GM12878 (cell line): ENCODE measurements around the gene NUP54. TPM values are rescaled to one million over a fixed set of nuclear protein-coding genes. Genes with fewer than 3 reads are reported as not detected.

Experiments used
- ATAC-seq: fragments of 200-7000 bp; cut with Tn5 transposase; 3 replicates; pipeline ENCODE4 v1.9.1; 2020; ENCODE audit warnings: mild to moderate bottlenecking, moderate library complexity
- BruUV-seq: library from RNA; stranded (reverse); fragments of 400-500 nt; replicated peaks from 2 replicates; lab custom pipeline; 2021; lab: Mats Ljungman, UMichigan
- CTCF ChIA-PET: fragments of 300-600 bp; sonication (Branson Sonifier 250); formaldehyde crosslinking; extraction: SDS; loops from one replicate; lab custom pipeline; 2021; ENCODE audit warnings: inconsistent platforms; lab: Yijun Ruan, JAX
- POLR2A ChIA-PET: fragments of 350-600 bp; formaldehyde crosslinking; extraction: SDS; loops from one replicate; lab custom pipeline; 2021; ENCODE audit warnings: inconsistent platforms; lab: Charles Lee
- RAD21 ChIA-PET: fragments of 300-600 bp; sonication (Branson Sonifier 250); formaldehyde crosslinking; loops from one replicate; lab custom pipeline; 2023; ENCODE audit warnings: antibody characterized with exemption; ENCODE audit not compliant: unreplicated experiment; lab: Charles Lee
- SMC1A ChIA-PET: fragments of 300-600 bp; sonication (Branson Sonifier 250); formaldehyde crosslinking; loops from one replicate; lab custom pipeline; 2023; ENCODE audit not compliant: unreplicated experiment, uncharacterized antibody; lab: Charles Lee
- DNase-seq: peaks from one replicate; pipeline ENCODE4 v3.0.0-alpha.2; 2011; ENCODE audit warnings: low read depth, low spot score
- FAIRE-seq: peaks from 3 replicates; lab custom pipeline; 2011; peaks lifted over from hg19 to GRCh38; lab: Jason Lieb, UNC
- H2AFZ ChIP-seq: 2 replicates; pipeline ENCODE4 v1.6.0; 2011; ENCODE audit warnings: low read depth, low read length, control low read depth; ENCODE audit not compliant: control insufficient read depth
- H3K27ac ChIP-seq: 2 replicates; pipeline ENCODE4 v1.5.1; 2011; ENCODE audit warnings: control low read depth; ENCODE audit not compliant: control insufficient read depth, insufficient read depth
- H3K27me3 ChIP-seq, 2 experiments: replicated peaks in 1 of 2; 2 replicates each; pipeline versions ENCODE4 v1.6.0 to v1.6.1; 2011; ENCODE audit warnings: low read length in 1 of 2; ENCODE audit not compliant: control insufficient read depth in 2 of 2, insufficient read depth in 2 of 2
- H3K36me3 ChIP-seq, 2 experiments: 2 replicates each; pipeline ENCODE4 v1.5.1; 2011; ENCODE audit warnings: low read length in 1 of 2; ENCODE audit not compliant: control insufficient read depth in 2 of 2, insufficient read depth in 2 of 2
- H3K4me1 ChIP-seq: 2 replicates; pipeline ENCODE4 v1.6.1; 2011; ENCODE audit warnings: mild to moderate bottlenecking, low read length, moderate library complexity, mixed read lengths; ENCODE audit not compliant: control insufficient read depth, insufficient read depth
- H3K4me2 ChIP-seq: 2 replicates; pipeline ENCODE4 v1.6.0; 2011; ENCODE audit warnings: control low read depth; ENCODE audit not compliant: control insufficient read depth, insufficient read depth
- H3K4me3 ChIP-seq: fragments of 200-600 bp; sonication (generic); 2 replicates; pipeline ENCODE4 v1.5.1; 2016
- H3K79me2 ChIP-seq: 2 replicates; pipeline ENCODE4 v1.6.0; 2011; ENCODE audit warnings: low read length; ENCODE audit not compliant: control insufficient read depth, insufficient read depth
- H3K9ac ChIP-seq: 2 replicates; pipeline ENCODE4 v1.8.0; 2011; ENCODE audit warnings: low read length, control low read depth, mixed read lengths; ENCODE audit not compliant: control insufficient read depth, insufficient read depth
- H3K9me3 ChIP-seq: replicated peaks from 3 replicates; pipeline ENCODE4 v1.5.1; 2011; ENCODE audit warnings: mild to moderate bottlenecking, low read length; ENCODE audit not compliant: control insufficient read depth, insufficient read depth
- H4K20me1 ChIP-seq: 2 replicates; pipeline ENCODE4 v1.6.0; 2011; ENCODE audit not compliant: control insufficient read depth, insufficient read depth
- CBFB ChIP-seq: IDR thresholded peaks from 2 replicates; pipeline ENCODE4 v1.6.1; 2016; ENCODE audit warnings: antibody characterized with exemption, low read depth
- CREB1 ChIP-seq: IDR thresholded peaks from 2 replicates; pipeline ENCODE4 v1.6.1; 2012; ENCODE audit warnings: low read depth, mild to moderate bottlenecking, inconsistent platforms
- CUX1 ChIP-seq: IDR thresholded peaks from 2 replicates; pipeline ENCODE4 v1.6.1; 2012; ENCODE audit warnings: improper control_type of control experiment, low read depth, low read length; ENCODE audit not compliant: insufficient replicate concordance
- ELK1 ChIP-seq: IDR thresholded peaks from 2 replicates; pipeline ENCODE4 v1.6.1; 2012; ENCODE audit warnings: low read depth, low read length, improper control_type of control experiment
- JUNB ChIP-seq: IDR thresholded peaks from 2 replicates; pipeline ENCODE4 v1.6.1; 2016; ENCODE audit warnings: antibody characterized with exemption, mild to moderate bottlenecking
- MYB ChIP-seq: fragments of 150-350 bp; IDR thresholded peaks from 2 replicates; pipeline ENCODE4 v1.6.1; 2014; ENCODE audit warnings: mild to moderate bottlenecking, low read depth, low read length, borderline replicate concordance
- SRF ChIP-seq, 2 experiments: IDR thresholded peaks; 2 replicates each; pipeline ENCODE4 v1.6.1; 2011; ENCODE audit warnings: low read depth in 2 of 2, low read length in 2 of 2, mild to moderate bottlenecking in 1 of 2, moderate library complexity in 1 of 2
- YBX1 ChIP-seq: fragments of 450-650 bp; IDR thresholded peaks from 2 replicates; pipeline ENCODE4 v1.6.1; 2016; ENCODE audit warnings: antibody characterized with exemption
- WGBS: methylation state at CpG from one replicate; pipeline ENCODE4 v1.1.6; 2016; ENCODE audit warnings: low lambda C conversion rate; ENCODE audit not compliant: insufficient replicate concordance, insufficient coverage; ENCODE audit errors: missing lambda C conversion rate; 5-methylcytosine and 5-hydroxymethylcytosine counted together
- in situ Hi-C: fragments of 300-500 bp; cut with MboI; formaldehyde crosslinking; loops from 9 replicates; pipeline ENCODE4 v1.14.3; 2018; ENCODE audit warnings: mixed read lengths
- intact Hi-C: fragments of 100-400 bp; cut with micrococcal nuclease; formaldehyde crosslinking; loops from one replicate; pipeline ENCODE4 v1.14.2; 2022; ENCODE audit not compliant: unreplicated experiment
- polyA plus RNA-seq, 11 experiments: library from polyadenylated mRNA; depleted of rRNA in 4 of 11; unstranded in 6 of 11; stranded (reverse) in 5 of 11; fragments of >200 nt; fragmentation: Nextera tagmentation in 4 of 11; fragmentation: Illumina TruSeq in 1 of 11; extraction: Ambion mirVana in 4 of 11; extraction: Trizol in 1 of 11; gene quantifications; 1 replicate in 1 of 11; 2 replicates in 10 of 11; pipeline versions ENCODE4 v1.2.1 to v1.2.3, GENCODE V29; 2011 to 2016; ENCODE audit warnings: inconsistent platforms in 2 of 11, missing spikeins in 2 of 11, low read depth in 1 of 11
- total RNA-seq, 4 experiments: library from RNA; depleted of rRNA in 3 of 4; stranded (reverse); fragments of >200 nt in 3 of 4; fragmentation: Illumina TruSeq in 1 of 4; extraction: Trizol in 1 of 4; gene quantifications; 2 replicates each; pipeline versions ENCODE4 v1.2.1 to v1.2.3, GENCODE V29; 2013 to 2021

The NUP54 gene
- total and polyA plus RNA-seq, 10 of the 15 experiments (the other 5 are each of a cell fraction or from before 2014, with no cell fraction given), result 17.5 to 69.0 (median 42.3) TPM

GRCh38 chr4:76074468-76074867 is 73.7 kb downstream of the NUP54 start, which contains the start of gene ART3:
ART3 (plus strand) TSS chr4:76074709; CDS start chr4:76075890, 1,181 bp downstream.
- POLR2A ChIA-PET, result no interaction called here

More at GRCh38 chr4:76074468-76074867, 73.7 kb downstream of the NUP54 start, which contains the start of gene ART3:
- H3K9me3 ChIP-seq, result no peaks in the 10 kb centered on the region
- no peak for TF ChIP-seq SRF (IDR thresholded peaks at IDR 0.05; ENCODE audit: low read depth in 2 of 2, low read length in 2 of 2)
- TF ChIP-seq MYB, result no peak
- no peak for TF ChIP-seq CUX1
- TF ChIP-seq CBFB, result no peak
- no peak for TF ChIP-seq YBX1
- no peak for TF ChIP-seq ELK1
- TF ChIP-seq CREB1, result no peak
- TF ChIP-seq JUNB, result no peak
- TF ChIP-seq, all 136 proteins: peak for 0
- H4K20me1 ChIP-seq, result no peaks in the 10 kb centered on the region
- no peak within 1 kb of the TSS for H2AFZ ChIP-seq
- CTCF ChIA-PET, result interaction anchor here (0.9 kb wide), 1 partner anchor 180 kb away, joined by 3 read pairs; no protein-coding TSS in a partner anchor
- no TSS peak for BruUV-seq
- H3K79me2 ChIP-seq, result no peaks in the 10 kb centered on the region
- no peaks in the 10 kb centered on the region for H3K36me3 ChIP-seq
- no peaks in the 10 kb centered on the region for H3K4me1 ChIP-seq
- no peak for ATAC-seq
- WGBS, result 38% methylated on average over 1 of the region's 1 CpG
- no peak for FAIRE-seq
- peaks cover 0 to 8% of the 10 kb centered on the region in 2 experiments; a peak in 1 of 4 replicates for H3K27me3 ChIP-seq
- H3K9ac ChIP-seq, result no peak within 1 kb of the TSS
- SMC1A ChIA-PET, result interaction anchor here (1.6 kb wide), 1 partner anchor 79 kb away, joined by 4 read pairs; no protein-coding TSS in a partner anchor
- RAD21 ChIA-PET, result interaction anchor here (1.0 to 1.6 kb wide), 2 partner anchors 78 to 159 kb away, joined by 3 to 9 read pairs; no protein-coding TSS in a partner anchor
- no peak within 1 kb of the TSS for H3K27ac ChIP-seq
- H3K4me3 ChIP-seq, result no peak within 1 kb of the TSS
- no peak within 1 kb of the TSS for H3K4me2 ChIP-seq
- DNase-seq, result no peak
- intact Hi-C loops, result no loop called here
- in situ Hi-C loops, result no loop called here
